NCI-H526 treated with DMSO at 0.1 percent for 48 hours (cell line): ENCODE data around the gene AMPD3.
A peak's percentile ranks its signal among the peaks of the same experiment; 100 is the strongest.

Source experiments
- DNase-seq: peaks from one replicate; lab custom pipeline; 2025; lab: John Stamatoyannopoulos, UW

The AMPD3 gene

GRCh38 chr11:10461276-10461790, 6.3 kb downstream of the AMPD3 start:
- no peak for DNase-seq

GRCh38 chr11:10462746-10463300, 7.8 kb downstream of the AMPD3 start:
- DNase-seq: no peak

- DNase-seq: no peak
Observed at GRCh38 chr11:10473371-10473770, 18.3 kb downstream of the AMPD3 start.

GRCh38 chr11:10474551-10474950, 19.5 kb downstream of the AMPD3 start:
- no peak for DNase-seq

- no peak for DNase-seq
Observed at GRCh38 chr11:10476342-10476741, 21.3 kb downstream of the AMPD3 start.

GRCh38 chr11:10476927-10477689, 22.0 kb downstream of the AMPD3 start:
- DNase-seq: peak; percentile 10

GRCh38 chr11:10477690-10478046, 22.6 kb downstream of the AMPD3 start:
- no peak for DNase-seq

GRCh38 chr11:10478066-10478465, 23.0 kb downstream of the AMPD3 start:
- DNase-seq: no peak

- DNase-seq: no peak
Observed at GRCh38 chr11:10478574-10479550, 23.8 kb downstream of the AMPD3 start.

GRCh38 chr11:10480026-10480425, 25.0 kb downstream of the AMPD3 start:
- no peak for DNase-seq

- DNase-seq: no peak
Observed at GRCh38 chr11:10480760-10481159, 25.7 kb downstream of the AMPD3 start.

GRCh38 chr11:10481560-10482349, 26.7 kb downstream of the AMPD3 start:
- DNase-seq: no peak

- DNase-seq: no peak
Observed at GRCh38 chr11:10483174-10483573, 28.1 kb downstream of the AMPD3 start.

- DNase-seq: no peak
Observed at GRCh38 chr11:10483584-10483983, 28.5 kb downstream of the AMPD3 start.

GRCh38 chr11:10484461-10485180, 29.6 kb downstream of the AMPD3 start:
- no peak for DNase-seq

GRCh38 chr11:10485646-10486045, 30.6 kb downstream of the AMPD3 start:
- DNase-seq: no peak

GRCh38 chr11:10486161-10486840, 31.2 kb downstream of the AMPD3 start:
- no peak for DNase-seq

- no peak for DNase-seq
Observed at GRCh38 chr11:10487002-10487647, 32.1 kb downstream of the AMPD3 start.

GRCh38 chr11:10488121-10488933, 33.3 kb downstream of the AMPD3 start:
- no peak for DNase-seq
